Subcutaneous abdominal adipose tissue (tissue), 5 donors: ENCODE data around the gene WRAP53.

Source experiments
- H3K27ac ChIP-seq: one replicate; pipeline ENCODE4 v1.7.0; 2013; ENCODE audit warnings: low read depth, mild to moderate bottlenecking, inconsistent platforms, low read length, moderate library complexity
- H3K27me3 ChIP-seq, 5 donors: one replicate each; pipeline ENCODE4 v1.7.0; 2013; ENCODE audit warnings: low read length in 5 of 5, inconsistent platforms in 1 of 5; ENCODE audit not compliant: control insufficient read depth in 5 of 5, insufficient read depth in 4 of 5
- H3K36me3 ChIP-seq, 5 donors: one replicate each; pipeline ENCODE4 v1.7.0; 2013; ENCODE audit warnings: low read length in 5 of 5; ENCODE audit not compliant: control insufficient read depth in 5 of 5, insufficient read depth in 5 of 5
- H3K4me1 ChIP-seq, 5 donors: one replicate each; pipeline ENCODE4 v1.7.0; 2013; ENCODE audit warnings: low read length in 5 of 5, mild to moderate bottlenecking in 3 of 5, moderate library complexity in 1 of 5; ENCODE audit not compliant: control insufficient read depth in 5 of 5, insufficient read depth in 5 of 5
- H3K4me3 ChIP-seq, 5 donors: one replicate each; pipeline ENCODE4 v1.7.0; 2013; ENCODE audit warnings: low read length in 5 of 5, low read depth in 1 of 5
- H3K9ac ChIP-seq, 5 donors: one replicate each; pipeline ENCODE4 v1.7.0; 2013; ENCODE audit warnings: low read length in 5 of 5, mild to moderate bottlenecking in 4 of 5, moderate library complexity in 3 of 5
- H3K9me3 ChIP-seq, 5 donors: one replicate each; pipeline ENCODE4 v1.7.0; 2013; ENCODE audit warnings: low read length in 5 of 5; ENCODE audit not compliant: control insufficient read depth in 5 of 5
- donor health status: healthy.
- donor health status: healthy.
- donor health status: healthy.
- donor health status: healthy.
- donor health status: healthy.

The WRAP53 gene

DNA sequence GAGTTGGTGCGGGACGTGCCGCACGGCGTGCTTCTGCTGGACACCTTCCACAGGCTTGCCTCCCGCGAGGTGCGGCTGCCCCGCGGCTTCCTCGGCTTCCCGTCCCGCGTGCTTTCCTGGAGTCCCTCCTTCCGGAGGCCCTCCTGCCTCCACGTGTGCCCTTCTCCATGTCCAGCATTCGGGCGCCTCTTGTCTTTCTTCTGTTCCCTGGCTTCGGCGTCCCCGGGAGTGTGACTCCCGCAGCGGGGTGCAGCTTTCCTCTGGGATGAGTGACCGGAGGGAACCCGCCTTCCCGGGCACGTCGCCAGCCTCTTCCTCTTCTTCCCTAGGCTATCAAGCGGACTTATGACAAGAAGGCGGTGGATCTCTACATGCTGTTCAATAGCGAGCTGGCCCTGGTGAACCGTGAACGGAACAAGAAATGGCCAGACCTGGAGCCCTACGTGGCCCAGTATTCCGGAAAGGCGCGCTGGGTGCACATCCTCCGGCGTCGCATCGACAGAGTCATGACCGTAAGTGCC is 52.3 kb downstream of the WRAP53 start:
- peaks cover 9 to 16% (median 9%) of the 10 kb centered on the region in 5 donors for H3K27me3 ChIP-seq
- H3K36me3 ChIP-seq: no peaks in the 10 kb centered on the region
- peak overlapping the region in 1 of 5 donors; percentile 37 for H3K9ac ChIP-seq
- H3K4me3 ChIP-seq: peak overlapping the region; percentile 7 to 50 (median 40)
- H3K27ac ChIP-seq: no peak overlapping the region
- H3K9me3 ChIP-seq: no peaks in the 10 kb centered on the region
- H3K4me1 ChIP-seq: peaks cover 0 to 14% (median 0%) of the 10 kb centered on the region in 5 donors

DNA sequence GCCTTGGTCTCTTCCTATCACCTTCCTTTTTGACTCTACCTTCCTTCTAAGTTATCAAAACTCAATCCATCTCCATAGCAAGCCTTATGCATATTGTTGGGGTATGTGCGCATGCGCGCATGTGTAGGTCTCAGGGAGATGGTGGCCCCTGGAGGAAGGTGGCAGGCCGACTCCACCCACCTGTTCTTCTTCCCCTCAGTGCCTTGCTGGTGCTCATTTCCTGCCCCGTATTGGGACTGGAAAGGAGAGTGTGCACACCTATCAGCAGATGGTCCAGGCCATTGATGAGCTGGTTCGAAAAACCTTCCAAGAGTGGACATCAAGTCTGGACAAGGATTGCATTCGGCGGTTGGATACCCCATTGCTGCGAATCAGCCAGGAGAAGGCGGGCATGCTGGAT is 54.5 kb downstream of the WRAP53 start:
- H3K27me3 ChIP-seq: peaks cover 9 to 15% (median 9%) of the 10 kb centered on the region in 5 donors

DNA sequence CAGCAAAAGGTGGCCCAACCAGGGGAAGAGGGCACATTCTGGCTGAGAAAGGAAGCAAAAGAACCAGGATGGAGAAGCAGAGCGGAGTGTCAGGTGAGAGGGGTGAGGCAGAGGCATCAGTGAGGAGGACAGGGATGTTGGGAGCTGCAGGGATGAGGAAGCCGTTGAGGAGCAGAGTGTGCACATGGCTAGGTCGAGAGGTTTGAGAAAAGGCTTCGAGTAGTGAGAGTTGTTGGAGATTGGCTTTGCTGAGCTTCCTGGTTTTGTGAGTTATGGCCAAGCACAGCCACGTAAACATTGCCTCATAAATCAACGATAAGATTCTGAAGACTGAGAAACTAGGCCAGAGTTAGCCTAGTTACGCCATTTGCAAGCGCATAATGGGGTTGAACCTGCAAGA is 56.1 kb downstream of the WRAP53 start:
- H3K27ac ChIP-seq: no peak overlapping the region
- no peaks in the 10 kb centered on the region for H3K36me3 ChIP-seq
- peaks cover 0 to 21% (median 0%) of the 10 kb centered on the region in 5 donors for H3K4me1 ChIP-seq
- H3K4me3 ChIP-seq: no peak overlapping the region
- no peaks in the 10 kb centered on the region for H3K9me3 ChIP-seq
- no peak overlapping the region for H3K9ac ChIP-seq
- H3K27me3 ChIP-seq: peaks cover 9 to 14% (median 11%) of the 10 kb centered on the region in 5 donors

More for the DNA sequence above, 54.5 kb downstream of the WRAP53 start:
- Histone ChIP-seq H3K36me3 (no peaks in the 10 kb centered on the region), H3K9ac (no peak overlapping the region), H3K27ac (no peak overlapping the region), H3K9me3 (no peaks in the 10 kb centered on the region), H3K4me1 (peaks cover 0 to 21% (median 0%) of the 10 kb centered on the region in 5 donors), H3K4me3 (no peak overlapping the region)

DNA sequence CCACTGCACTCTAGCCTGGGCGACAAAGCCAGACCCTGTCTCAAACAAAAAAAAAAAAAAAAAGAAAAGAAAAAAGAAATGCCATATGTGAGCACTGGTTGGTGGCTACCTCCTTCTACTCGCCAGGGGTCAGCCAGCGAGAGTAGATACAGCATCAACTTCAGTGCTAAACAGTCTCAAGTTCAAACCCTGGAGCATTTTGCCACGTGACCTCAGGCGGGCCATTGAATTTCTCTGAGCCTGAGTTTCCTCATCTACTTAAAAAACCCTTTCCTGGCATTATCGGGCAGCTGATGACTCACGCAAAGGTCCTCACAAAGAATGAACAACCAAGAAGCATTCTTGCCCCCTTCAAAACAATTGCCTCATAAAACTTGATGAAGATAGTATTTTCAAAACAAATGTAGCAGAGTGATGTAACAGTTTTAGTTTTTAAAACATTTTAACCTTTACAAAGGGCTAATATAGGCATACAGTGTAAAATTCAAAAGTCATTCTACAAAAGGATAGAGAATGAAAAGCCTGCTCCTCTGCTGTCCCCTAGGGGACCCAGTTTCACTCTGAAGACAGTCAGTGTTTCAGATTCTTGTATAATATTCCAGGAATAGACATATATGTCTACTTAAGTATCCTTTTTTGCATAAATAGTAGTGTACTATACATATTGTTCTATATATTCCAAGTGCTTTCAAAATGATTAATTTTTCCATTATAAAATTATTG is 57.6 kb downstream of the WRAP53 start:
- no peak overlapping the region for H3K4me3 ChIP-seq
- H3K9ac ChIP-seq: no peak overlapping the region
- H3K9me3 ChIP-seq: peaks cover 0 to 4% (median 0%) of the 10 kb centered on the region in 5 donors
- H3K36me3 ChIP-seq: no peaks in the 10 kb centered on the region
- H3K27me3 ChIP-seq: peaks cover 3 to 7% (median 4%) of the 10 kb centered on the region in 5 donors
- H3K27ac ChIP-seq: no peak overlapping the region
- peaks cover 0 to 9% (median 0%) of the 10 kb centered on the region in 5 donors for H3K4me1 ChIP-seq

DNA sequence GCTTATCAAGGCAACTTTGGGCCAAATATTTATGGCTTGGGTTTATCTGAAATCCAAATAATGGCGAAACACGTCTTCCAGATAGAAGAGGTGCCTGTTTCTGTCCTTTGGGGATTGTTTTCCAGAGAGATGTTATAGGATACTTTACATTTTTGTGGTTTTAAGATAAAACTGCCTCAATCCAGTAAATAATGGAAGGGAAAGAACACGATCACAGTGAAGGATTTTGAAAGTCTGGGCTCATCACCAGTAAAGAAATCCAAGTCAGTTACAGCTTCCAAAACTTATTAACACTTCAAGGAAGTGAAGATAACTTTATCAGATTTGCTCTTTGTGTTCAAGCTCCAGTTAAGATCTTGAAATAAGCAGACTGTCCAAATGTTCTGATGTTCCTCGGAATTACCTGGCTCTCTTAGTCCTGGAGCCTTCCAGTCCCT is 59.4 kb downstream of the WRAP53 start:
- no peak overlapping the region for H3K27ac ChIP-seq
- H3K9ac ChIP-seq: no peak overlapping the region
- peaks cover 0 to 4% (median 0%) of the 10 kb centered on the region in 5 donors for H3K9me3 ChIP-seq
- no peaks in the 10 kb centered on the region for H3K36me3 ChIP-seq
- H3K27me3 ChIP-seq: peaks cover 2 to 7% (median 3%) of the 10 kb centered on the region in 5 donors
- H3K4me1 ChIP-seq: peaks cover 0 to 9% (median 0%) of the 10 kb centered on the region in 5 donors
- H3K4me3 ChIP-seq: no peak overlapping the region

DNA sequence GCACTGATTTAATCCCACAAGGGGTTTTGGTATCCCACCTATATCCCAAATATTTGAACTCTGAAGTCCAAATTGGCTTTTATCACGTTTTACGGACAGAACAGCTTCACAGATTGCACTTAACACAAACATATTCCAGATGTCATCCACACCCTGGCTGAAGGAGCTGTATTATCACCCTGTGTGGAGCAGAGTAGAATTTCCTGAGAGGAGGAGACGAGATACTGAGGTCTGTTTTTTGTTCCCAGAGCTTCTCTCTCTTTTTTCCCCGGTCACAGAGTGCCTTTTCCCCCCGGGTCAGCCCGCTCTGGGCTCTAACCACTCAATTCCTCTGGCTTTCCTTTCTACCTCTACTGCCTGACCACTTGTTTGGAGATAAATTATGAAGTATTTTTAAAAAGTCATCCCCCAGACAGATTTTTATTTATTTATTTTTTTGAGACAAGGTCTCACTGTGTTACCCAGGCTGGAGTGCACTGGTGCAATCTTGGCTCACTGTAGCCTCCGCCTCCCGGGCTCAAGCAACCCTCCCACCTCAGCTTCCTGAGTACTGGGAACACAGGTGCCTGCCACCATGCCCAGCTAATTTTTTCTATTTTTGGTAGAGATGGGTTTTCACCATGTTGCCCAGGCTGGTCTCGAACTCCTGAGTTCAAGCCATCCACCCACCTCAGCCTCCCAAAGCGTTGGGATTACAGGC is 59.9 kb downstream of the WRAP53 start:
- H3K36me3 ChIP-seq: no peaks in the 10 kb centered on the region
- peaks cover 0 to 4% (median 0%) of the 10 kb centered on the region in 5 donors for H3K9me3 ChIP-seq
- H3K9ac ChIP-seq: no peak overlapping the region
- H3K4me3 ChIP-seq: no peak overlapping the region
- peaks cover 0 to 9% (median 0%) of the 10 kb centered on the region in 5 donors for H3K4me1 ChIP-seq
- peaks cover 0 to 7% (median 3%) of the 10 kb centered on the region in 5 donors for H3K27me3 ChIP-seq
- no peak overlapping the region for H3K27ac ChIP-seq

DNA sequence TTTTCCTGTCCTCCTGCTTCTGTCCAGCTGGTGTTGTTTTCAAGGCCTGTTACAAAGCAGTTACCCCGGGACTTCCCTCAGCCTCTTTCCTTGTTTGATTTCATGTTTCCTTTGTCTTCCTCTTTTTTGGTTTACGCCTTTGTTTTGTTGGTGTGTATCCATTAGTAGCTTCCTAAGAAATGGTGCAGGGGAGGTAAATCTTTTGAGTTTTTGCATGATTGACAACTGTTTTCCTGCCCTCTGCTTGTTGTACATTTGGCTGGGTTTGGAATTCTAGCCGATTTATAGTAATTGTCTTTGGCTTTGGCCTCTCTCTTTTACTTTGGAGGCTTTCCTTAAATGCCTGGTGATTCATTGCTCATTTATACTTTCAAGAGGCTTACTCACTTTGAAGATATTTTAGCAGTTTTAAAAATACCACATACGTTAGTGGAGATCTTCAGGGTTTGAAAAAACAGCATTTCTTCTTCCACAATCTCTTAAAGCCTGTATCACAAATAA is 62.1 kb downstream of the WRAP53 start:
- Histone ChIP-seq H3K27me3 (peaks cover 0 to 13% (median 4%) of the 10 kb centered on the region in 5 donors), H3K4me1 (peaks cover 0 to 8% (median 0%) of the 10 kb centered on the region in 5 donors), H3K36me3 (no peaks in the 10 kb centered on the region), H3K9me3 (peaks cover 0 to 4% (median 0%) of the 10 kb centered on the region in 5 donors), H3K9ac (no peak overlapping the region), H3K27ac (no peak overlapping the region), H3K4me3 (no peak overlapping the region)
